ENCODE results near the gene CLSTN2. TPM values are rescaled to one million over a fixed set of nuclear protein-coding genes. Genes with fewer than 3 reads are reported as not detected.

The CLSTN2 gene
- total RNA-seq, 4 donors from 2014 or later: 13.4 to 21.3 (median 19.4) TPM

DNA sequence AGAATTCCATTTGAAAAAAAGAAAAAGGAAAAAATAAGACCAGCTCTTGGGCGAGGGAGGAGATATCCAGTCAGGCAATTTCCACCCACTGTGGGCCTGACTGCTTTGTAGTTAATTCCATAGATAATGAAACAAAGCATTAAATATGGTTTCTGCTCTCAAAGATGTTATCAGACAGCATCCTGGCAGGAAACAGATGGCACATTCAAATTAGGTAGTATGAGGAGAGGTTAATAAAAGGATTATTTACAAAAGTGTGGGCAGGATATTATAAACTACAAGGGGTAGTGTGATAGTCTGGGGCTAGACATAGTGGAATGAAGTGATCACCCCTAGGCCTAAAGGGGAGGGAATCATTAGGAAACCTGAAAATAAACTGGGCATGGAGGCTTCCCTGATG lies 193.2 kb downstream of the CLSTN2 start:
- no peaks in the 10 kb centered on the region for H3K36me3 ChIP-seq
- H3K27ac ChIP-seq: no peak overlapping the region
- WGBS, 2 donors: 62 to 70% methylated on average over 1 of the region's 1 CpG
- no peak for DNase-seq (ENCODE audit: low spot score in 2 of 2)
- H3K9me3 ChIP-seq: no peaks in the 10 kb centered on the region
- TF ChIP-seq CTCF (IDR thresholded peaks at IDR 0.05) (no peak), POLR2A (IDR thresholded peaks at IDR 0.05) (no peak), EP300 (IDR thresholded peaks at IDR 0.05) (no peak)
- no peaks in the 10 kb centered on the region for H3K27me3 ChIP-seq
- H3K4me1 ChIP-seq: peaks cover 0 to 3% (median 0%) of the 10 kb centered on the region in 4 donors
- no peak overlapping the region for H3K4me3 ChIP-seq

DNA sequence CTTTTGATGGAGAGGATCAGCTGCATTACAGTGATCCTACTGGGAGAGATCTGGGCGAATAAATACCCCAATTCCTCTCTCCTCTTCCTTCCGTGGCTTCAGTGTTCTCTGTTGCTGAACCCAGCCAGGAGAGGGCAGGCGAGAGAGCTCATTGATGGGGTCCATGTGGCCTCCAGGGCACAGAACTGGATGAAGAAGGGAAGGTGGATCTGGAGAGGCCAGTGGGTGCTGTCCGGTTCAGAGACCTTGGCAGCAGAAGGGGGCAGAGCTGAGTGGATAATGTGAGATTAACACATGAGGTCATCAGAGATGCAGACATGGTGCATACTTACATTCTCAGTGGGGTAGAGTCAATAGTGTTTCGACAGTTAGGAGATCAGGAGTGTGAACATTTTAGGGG lies 193.6 kb downstream of the CLSTN2 start:
- no peak overlapping the region for H3K27ac ChIP-seq
- DNase-seq (ENCODE audit: low spot score in 2 of 2): no peak
- no peaks in the 10 kb centered on the region for H3K27me3 ChIP-seq
- H3K36me3 ChIP-seq: no peaks in the 10 kb centered on the region
- H3K9me3 ChIP-seq: no peaks in the 10 kb centered on the region
- TF ChIP-seq POLR2A (IDR thresholded peaks at IDR 0.05) (no peak), CTCF (IDR thresholded peaks at IDR 0.05) (no peak), EP300 (IDR thresholded peaks at IDR 0.05) (no peak)
- 68 to 75% methylated on average over 5 of the region's 5 CpGs for WGBS, 2 donors
- H3K4me1 ChIP-seq: peaks cover 0 to 3% (median 0%) of the 10 kb centered on the region in 4 donors
- H3K4me3 ChIP-seq: no peak overlapping the region

DNA sequence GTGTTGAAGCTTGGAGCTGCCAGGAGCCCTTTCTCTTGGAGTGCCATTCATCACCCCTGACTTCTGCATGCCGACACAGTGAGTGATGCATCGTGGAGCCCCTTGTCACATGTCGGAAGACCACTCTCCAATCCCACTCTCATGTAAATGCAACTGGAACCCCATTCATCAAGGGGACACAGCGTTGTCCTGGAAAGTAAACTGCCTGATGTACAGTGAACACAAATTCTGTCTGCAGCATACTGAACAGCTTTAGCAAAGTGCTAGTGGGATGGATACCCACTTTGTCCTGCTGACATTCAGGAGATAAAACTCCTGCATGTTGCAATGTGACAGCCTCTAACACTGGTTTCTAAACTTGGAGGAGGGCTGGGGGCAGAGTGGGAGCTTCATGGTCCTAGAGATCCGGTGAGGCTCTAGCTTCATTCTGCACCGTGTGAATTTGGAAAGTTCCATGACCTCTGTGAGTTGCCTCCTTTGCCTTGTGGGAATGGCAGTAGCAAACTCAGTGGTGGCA lies 194.8 kb downstream of the CLSTN2 start:
- DNase-seq (ENCODE audit: low spot score in 2 of 2): no peak
- H3K27me3 ChIP-seq: no peaks in the 10 kb centered on the region
- H3K4me1 ChIP-seq: peaks cover 0 to 3% (median 0%) of the 10 kb centered on the region in 4 donors
- no peaks in the 10 kb centered on the region for H3K9me3 ChIP-seq
- WGBS, 2 donors: 72 to 76% methylated on average over 6 of the region's 6 CpGs
- no peaks in the 10 kb centered on the region for H3K36me3 ChIP-seq
- TF ChIP-seq EP300 (IDR thresholded peaks at IDR 0.05) (no peak), POLR2A (IDR thresholded peaks at IDR 0.05) (no peak), CTCF (IDR thresholded peaks at IDR 0.05) (no peak)
- no peak overlapping the region for H3K4me3 ChIP-seq
- no peak overlapping the region for H3K27ac ChIP-seq

DNA sequence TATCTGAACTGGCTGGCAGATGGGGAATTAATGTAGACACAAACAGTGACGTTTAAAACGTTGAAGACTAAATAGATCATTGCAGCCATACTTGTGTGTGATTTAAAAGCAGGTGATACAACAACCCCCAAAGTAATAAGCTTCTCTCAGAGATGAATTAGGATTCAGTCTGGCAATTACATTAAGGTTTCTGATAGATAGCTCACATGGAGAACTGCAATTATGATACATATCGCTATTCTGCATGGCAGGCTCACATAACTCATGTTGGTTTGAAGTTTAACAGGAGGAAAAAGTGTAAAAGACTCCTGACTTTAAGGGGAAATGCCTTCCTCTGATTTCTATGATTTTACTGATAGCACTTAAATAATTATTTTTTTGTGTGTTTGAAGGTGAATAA lies 196.9 kb downstream of the CLSTN2 start:
- no peaks in the 10 kb centered on the region for H3K27me3 ChIP-seq
- TF ChIP-seq POLR2A (IDR thresholded peaks at IDR 0.05) (no peak), CTCF (IDR thresholded peaks at IDR 0.05) (no peak), EP300 (IDR thresholded peaks at IDR 0.05) (no peak)
- no peak overlapping the region for H3K4me3 ChIP-seq
- H3K4me1 ChIP-seq: peaks cover 0 to 3% (median 0%) of the 10 kb centered on the region in 4 donors
- H3K27ac ChIP-seq: no peak overlapping the region
- H3K9me3 ChIP-seq: no peaks in the 10 kb centered on the region
- 53 to 59% methylated on average over 3 of the region's 3 CpGs for WGBS, 2 donors
- no peak for DNase-seq (ENCODE audit: low spot score in 2 of 2)
- H3K36me3 ChIP-seq: no peaks in the 10 kb centered on the region

DNA sequence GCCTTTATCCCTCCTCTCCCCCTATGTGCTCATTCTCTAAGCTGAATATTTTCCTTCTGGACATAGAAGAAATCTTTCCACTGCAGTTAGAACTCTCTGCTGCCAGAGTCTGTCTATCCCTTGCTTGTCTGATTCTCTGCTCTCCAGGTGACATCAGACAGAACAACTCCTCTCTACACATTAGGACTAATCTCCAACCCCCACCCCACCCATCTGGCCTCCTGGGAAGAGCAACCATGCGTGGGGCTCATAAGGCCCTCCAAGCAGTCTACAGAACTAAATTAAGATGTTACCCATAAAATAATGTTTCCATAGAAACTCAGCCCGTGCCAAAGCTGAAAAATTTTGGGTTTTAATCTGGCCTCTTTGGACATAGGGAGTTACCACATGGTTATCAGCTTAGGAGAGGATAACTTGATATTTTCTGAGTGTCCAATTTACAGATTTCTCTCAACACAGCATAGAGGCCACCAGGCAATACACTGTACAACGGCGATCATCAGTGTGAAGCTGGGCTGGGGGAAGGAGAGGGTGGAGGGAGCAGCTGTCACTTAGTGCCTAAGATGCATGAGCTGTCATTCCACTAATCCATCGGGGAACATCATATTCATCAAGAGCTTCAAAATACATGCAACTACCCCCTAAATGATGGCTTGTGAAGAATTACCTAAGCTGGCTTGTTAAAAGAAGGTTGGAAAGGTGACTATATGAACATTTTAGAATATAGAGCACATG lies 199.4 kb downstream of the CLSTN2 start:
- WGBS, 2 donors: 85% methylated on average over 5 of the region's 5 CpGs
- DNase-seq (ENCODE audit: low spot score in 2 of 2): no peak

More for the DNA sequence above, 199.4 kb downstream of the CLSTN2 start:
- TF ChIP-seq EP300 (IDR thresholded peaks at IDR 0.05) (no peak), CTCF (IDR thresholded peaks at IDR 0.05) (no peak), POLR2A (IDR thresholded peaks at IDR 0.05) (no peak)
- Histone ChIP-seq H3K4me3 (no peak overlapping the region), H3K36me3 (no peaks in the 10 kb centered on the region), H3K27me3 (no peaks in the 10 kb centered on the region), H3K9me3 (no peaks in the 10 kb centered on the region), H3K4me1 (peaks cover 0 to 3% (median 0%) of the 10 kb centered on the region in 4 donors), H3K27ac (no peak overlapping the region)

Data from tibial nerve (tissue), 4 donors.